Stimulated activated CD8-positive, alpha-beta memory T cell treated with anti-CD3 and anti-CD28 coated beads, Interleukin-15, amount 100 ng/mL, for 48 hours (primary cell): ENCODE data around the gene AXIN2.

Experiments used
- DNase-seq, 2 donors: peaks; one replicate each; pipeline ENCODE4 v3.0.0-alpha.2; 2020; ENCODE audit warnings: low read depth in 2 of 2

Gene AXIN2, protein sequence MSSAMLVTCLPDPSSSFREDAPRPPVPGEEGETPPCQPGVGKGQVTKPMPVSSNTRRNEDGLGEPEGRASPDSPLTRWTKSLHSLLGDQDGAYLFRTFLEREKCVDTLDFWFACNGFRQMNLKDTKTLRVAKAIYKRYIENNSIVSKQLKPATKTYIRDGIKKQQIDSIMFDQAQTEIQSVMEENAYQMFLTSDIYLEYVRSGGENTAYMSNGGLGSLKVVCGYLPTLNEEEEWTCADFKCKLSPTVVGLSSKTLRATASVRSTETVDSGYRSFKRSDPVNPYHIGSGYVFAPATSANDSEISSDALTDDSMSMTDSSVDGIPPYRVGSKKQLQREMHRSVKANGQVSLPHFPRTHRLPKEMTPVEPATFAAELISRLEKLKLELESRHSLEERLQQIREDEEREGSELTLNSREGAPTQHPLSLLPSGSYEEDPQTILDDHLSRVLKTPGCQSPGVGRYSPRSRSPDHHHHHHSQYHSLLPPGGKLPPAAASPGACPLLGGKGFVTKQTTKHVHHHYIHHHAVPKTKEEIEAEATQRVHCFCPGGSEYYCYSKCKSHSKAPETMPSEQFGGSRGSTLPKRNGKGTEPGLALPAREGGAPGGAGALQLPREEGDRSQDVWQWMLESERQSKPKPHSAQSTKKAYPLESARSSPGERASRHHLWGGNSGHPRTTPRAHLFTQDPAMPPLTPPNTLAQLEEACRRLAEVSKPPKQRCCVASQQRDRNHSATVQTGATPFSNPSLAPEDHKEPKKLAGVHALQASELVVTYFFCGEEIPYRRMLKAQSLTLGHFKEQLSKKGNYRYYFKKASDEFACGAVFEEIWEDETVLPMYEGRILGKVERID

DNA sequence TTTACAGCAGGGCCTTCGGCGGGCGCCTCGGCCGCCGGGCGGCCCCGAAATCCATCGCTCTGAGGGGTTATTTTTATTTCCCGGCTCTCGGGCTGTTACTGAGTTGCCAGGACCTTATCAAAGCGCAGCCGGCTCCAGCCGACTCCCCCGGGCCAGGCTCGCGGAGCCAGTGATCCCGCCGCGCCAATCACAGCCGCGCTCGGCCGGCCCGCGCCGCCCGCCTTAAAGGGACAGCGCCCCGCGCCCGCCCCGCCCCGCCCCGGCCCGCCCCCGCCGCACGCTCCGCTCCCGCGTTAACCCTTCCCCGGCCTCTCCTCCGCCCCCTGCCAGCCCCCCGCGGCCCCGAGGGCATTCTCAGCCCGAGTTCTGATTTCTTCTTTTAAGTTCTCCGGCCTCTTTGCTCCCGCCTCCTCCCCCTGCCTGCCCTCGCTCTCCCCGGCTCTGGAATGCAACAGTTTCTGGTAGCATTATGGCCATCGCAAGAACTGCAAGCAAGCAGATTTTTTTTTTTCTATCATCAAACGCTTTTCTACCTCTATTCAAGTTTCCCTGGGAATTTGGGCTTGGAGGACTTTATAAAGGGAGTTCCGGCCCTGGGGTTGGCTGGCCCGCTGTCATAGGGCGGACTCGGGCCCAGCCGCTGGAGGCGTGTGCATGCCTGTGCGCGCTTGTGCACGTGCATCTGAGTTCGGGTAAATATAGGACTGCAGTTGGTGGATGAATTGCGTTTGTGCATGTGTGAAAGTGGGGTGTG lies at the start of gene AXIN2:
AXIN2 (minus strand) TSS at position 197 of the 754 bp plus-strand sequence. CDS start 3,028 bp downstream, outside the sequence.
- DNase-seq: peak; percentile 79

DNA sequence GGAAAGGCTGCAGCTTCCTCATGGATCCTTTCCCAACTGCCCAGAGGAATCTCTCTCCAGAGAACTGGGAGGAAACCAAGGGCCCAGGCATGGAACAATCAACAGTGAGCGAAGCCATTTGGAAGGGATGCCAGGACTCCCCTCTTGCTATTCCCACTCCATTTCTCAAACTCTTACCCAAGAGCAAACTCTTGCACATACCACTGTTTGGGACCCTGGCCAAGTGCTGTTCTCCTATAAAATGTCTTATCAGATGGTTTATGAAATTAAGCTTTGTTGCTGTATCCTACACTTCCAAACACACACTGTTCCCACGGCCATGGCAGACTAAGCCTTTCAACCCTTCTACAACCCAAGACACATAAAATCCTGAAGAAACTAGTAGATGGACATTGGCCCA lies 48.3 kb upstream of the AXIN2 start:
- no peak for DNase-seq

DNA sequence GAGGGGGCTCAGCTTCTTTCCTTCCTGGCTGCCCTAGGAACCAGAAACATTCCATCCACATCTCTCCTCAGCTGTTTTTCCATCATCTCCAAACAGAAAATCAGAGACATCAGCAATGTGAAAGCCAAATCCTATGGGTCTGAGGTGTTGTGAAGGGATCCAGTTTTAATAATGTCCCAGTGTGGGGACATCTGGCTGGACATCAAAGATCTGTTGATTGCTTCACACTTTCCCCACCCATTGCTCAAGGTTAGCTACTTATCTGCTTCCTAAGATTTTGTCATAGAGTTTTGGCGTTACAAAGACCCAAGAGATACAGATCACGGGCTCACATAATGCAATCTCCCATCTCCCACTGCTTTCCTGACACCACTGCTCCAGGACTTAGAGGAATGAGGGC lies 47.8 kb upstream of the AXIN2 start:
- no peak for DNase-seq

DNA sequence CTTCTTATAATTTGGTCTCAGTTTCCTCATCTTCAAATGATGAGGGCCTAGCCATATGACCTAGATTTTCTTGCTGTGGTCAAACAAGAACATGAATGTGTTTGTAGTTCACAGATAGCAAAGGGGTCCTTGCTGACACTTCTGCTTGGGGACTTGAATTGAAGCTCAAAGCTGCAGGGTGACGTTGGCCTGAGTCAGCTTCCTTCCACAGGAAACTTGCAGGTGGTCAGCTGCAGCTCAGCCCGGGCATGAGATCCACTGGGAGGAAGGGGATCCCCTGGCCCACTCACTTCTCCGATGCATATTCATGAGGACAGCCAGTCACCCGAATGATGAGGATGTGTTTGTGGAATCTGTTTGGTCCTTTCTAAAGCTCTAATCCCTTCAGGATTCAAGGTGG lies 42.6 kb upstream of the AXIN2 start:
- DNase-seq: no peak

DNA sequence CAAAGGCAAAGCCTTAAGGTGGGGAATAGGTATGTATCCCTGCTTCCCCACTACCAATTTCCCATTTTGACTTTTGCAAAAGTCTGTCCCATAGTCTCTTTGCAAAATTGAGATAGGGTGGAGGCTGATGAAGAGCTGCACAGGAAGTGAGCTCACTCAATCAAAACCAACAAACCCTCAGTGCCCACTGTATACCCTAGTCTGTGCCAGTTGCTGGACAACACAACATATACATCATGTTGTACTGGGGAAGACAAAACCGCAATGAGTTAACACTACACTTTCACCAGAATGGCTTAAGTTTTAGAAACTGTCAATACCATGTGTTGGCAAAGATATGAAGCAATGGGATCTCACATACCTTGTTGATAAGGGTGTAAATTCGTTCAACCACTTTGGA lies 40.4 kb upstream of the AXIN2 start:
- DNase-seq: no peak

DNA sequence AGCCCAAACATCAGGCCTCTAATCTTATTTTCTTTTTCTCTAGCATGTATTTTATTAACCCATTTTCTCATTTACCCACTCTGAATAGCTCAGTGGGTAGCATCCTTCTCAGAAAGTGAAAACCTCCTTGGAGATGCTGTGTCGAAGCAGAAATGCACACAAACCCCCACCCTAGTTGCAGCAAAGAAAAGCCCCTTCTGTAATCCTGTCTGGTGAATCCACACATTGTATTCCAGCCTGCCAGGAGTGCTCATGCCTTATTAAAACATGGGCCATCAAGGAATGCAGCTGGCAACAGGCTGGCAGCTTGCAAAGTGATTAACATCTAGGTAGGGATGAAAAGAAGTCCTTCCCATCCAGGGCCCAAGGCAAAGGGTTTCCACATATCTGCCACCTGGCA lies 39.7 kb upstream of the AXIN2 start:
- no peak for DNase-seq

DNA sequence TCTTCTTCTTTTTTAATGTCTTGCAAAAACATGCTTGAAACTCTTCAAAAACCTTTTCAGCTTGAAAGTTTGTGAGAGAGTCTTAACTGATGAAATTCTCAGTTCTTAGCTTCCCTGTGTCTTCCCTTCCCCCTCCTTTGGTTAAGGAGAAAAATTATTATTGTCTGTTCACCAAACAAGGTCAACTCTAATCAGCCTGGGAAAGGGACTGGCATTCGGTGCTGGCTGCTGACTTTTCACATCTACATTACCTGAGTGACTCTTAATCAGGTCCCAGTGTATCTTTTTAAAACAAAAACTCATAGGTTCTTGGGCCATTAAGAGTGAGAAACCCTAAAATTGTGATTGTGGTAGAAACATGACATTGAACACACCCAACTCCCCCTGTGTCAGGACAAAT lies 39.1 kb upstream of the AXIN2 start:
- no peak for DNase-seq

DNA sequence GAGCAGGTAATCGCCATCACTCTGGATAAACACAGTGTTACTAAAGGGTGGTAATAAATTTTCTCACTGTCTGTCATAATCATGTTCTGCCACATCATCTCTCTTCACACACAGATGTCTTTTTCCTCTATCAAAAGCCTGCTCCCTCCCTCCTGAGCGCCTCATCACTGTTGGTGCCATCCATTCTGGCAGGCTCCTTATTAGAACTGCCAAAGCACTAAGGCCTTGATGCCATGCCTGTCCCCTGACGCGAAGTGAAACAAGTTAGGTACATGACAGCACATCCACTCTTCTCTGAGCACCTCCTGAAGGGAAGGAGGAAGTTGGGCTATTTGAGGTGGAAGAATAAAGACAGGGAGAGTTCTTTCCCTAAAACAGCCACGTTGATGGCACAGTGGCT lies 38.2 kb upstream of the AXIN2 start:
- DNase-seq: no peak

DNA sequence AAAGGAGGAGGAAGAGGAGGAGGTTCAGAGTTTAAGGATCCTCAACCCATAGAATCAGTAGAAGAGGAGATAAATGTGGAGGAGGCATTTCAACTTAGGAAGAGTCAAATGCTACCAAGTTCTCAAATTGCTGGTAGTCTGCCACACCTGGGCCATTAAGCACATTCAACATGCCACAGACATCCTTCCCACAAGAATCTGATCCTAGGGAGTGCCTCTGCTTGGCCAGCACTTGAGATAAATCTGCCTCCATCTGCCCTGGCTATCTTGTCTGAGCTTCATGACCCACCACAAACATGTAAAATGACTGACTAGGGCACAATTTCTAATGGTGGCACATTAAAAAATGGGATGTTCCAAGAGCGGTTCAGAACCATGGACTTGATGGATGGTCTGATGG lies 37.3 kb upstream of the AXIN2 start:
- DNase-seq: no peak

DNA sequence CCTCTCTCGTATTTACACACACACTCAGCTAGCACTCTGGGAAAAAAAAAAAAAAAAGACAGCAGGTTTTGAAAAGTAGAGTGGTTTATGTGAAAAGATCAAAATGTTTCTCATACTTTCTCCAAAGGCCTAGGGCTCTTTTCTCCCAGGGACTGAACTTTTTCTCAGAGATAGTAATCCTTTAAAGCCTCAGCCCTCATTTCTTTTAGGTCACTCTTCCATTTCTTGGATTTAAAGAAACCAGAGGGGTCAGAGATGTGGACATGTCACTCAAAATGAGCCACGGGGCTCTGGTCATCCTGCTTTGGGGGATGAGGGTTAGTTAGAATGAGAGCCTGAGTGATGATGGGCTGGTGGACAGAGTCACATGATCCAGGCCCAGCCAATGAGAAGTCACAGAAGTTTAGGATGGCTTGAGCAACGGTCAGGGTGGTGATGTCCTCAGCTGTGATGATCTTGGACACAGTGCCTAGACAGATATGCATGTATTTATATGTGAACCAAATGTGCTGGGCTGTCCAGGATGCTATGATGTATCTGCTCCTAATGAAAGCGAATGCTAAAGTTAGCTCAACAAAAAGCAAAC lies 33.7 kb upstream of the AXIN2 start:
- DNase-seq: no peak

DNA sequence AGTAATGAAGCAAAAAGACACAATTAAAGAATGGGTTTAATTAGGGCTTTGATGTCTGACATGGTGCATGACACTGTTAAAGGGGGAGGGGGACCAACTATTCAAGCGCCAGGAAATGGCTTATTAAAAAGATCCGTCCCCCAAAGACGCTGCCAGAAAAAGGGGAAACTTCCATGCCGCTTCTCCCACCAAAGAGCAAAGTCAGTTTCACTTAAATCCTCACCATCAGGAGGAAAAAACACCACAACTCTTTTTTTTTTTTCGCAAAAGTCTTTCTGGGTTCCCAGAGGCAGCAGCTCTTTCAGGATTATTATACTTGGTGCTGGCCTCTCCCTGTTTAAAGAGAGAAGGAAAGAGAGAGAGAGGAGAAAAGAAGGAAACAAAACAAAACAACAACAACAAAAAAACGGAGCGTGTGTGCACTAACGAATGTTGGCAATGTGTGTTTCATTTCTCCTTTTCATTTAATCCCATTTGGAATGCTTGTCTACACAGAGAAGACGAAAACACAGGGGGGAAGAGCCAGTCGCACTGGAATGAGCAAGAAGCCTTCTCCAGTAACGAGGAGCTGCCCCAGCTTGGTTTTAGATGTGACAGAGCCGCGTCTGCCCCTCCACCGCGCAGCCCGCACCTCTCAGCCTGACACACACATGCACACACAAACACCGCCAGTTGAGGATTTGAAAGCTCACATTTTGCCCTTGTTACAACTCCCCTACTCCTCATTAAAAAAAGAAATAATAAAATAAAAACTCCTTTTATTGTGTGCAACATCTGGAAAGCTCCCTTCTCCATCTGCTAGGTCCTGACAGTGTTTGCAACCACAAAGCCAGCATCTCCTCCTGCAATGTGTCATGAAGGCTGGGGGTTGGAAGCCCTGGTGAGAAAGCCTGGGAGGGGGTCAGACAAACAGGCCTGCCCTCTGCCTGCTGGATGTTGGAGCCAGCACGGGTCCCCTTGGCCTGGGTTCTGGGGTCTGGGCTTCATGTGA lies 32.7 kb upstream of the AXIN2 start:
- DNase-seq: no peak

DNA sequence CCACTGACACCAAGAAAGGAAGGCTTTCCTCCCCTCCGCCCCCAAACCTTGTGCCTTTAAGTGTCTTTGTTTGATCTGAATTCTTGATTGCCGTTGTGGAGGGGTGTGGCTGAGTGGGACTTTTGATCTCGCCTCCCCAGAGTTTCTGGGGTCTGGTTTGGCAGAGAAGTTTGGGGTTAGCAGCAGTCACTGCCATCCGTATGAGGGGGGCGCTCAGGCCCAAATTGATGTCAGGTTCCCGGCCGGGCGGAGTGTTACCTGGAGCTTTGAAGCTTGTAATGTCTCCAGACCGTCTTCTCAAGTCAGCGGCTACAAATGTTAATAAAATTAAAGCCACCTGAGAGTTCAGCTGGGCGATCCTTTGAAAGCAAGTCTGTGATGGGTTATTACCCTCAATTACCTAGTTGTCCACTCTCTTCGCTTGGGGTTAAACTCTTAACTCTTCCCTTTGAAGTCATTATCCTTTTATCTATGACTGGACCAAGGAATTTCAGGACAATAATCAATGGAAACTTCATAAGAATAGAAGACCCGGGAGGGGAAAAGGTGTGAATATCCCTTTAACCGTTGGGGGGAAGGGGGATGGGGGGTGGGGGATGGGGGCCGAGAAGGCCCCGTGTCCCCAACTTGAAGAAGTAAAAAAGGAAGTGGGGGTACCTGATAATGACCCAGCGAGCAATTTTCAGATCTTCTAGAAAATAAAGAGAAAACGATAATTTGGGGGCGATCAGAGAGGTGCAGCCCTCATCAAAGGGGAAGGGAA lies 31.8 kb upstream of the AXIN2 start:
- DNase-seq: no peak

DNA sequence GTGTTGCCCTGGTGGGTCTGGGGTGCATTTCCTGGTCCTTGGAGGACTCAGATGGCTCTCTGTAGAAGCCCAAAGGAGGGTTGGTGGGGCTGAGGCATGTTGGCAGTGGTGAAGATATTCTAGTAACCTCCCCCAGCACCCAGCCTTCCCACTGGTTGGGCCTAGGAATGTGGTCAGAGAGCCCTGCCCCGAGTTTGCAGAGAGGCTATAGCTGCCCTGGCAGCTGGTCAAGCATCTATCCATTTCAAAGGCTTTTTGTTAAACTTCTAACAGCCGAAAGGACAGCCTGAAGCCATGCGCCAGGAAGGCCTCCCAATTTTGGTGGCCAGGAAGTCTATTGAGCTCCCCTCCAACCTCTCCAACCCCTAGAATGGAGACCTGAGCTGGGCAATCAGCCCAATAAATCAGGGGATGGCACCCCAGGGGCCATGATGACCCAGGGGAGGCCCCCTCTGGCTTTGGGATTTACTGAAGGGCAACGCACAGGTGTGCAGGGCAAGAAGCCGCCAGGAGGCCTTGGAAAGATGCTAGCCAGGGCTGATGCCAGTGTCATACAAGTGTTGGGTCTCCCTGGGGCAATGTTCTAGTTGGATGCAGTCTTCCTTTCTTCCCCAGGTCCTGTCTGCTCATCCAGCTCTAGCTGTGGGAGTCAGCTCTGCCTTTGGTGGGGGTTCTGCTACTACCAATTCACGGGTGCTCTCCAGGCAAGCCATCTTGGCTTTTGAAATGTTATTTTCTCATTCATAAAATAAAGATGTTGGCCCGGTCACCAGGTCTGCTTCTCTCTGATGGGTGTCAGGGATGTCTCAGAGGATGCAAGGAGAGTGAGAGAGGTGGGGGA lies 30.9 kb upstream of the AXIN2 start:
- DNase-seq: no peak

DNA sequence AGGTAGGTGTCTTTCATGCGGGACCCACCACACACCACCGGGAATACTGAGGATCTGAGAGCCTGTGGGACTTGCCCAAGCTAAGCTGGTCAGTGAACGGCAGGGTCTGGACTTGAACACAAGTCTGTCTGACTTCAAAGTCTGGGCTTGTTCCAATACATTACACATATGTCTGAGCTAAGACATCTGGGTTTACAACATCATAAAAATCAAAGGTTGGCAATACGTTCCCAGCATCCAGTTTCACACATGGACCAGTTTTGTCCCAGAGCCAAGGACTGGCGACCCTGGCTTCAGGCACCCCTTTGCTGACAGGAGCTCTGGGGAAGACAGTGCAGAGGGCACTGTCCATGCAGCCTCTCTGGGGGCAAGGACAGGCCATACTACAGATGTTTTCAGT lies 27.9 kb upstream of the AXIN2 start:
- DNase-seq: no peak

DNA sequence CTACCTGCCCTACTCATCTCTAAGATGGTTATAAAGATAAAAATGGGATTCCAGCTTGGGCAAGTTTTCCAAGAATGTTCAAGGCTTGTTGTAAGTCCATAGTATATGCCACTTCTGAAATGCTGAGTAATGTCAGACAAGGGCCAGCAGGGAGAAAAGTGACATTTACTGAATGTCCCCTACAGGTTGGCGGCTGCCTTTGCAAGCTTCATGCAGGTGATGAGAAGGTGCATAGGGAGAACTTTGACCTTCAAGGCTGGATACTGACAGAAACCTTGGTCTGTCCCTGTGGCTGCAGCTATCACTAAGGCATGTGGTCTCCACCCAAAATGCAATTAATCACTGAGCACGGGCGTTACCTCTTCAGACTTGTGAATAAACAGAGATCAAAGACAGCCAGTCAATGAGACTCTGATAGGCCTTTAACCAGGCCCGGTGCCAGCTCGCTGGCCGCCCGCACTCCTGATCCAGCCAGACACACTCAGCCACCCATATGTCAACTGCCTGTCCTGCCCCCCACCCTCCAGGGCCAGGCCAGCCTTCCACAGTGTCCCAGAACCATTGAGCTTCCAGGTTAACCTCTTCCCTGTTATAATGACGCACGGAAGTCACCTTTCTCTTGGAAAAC lies 26.8 kb upstream of the AXIN2 start:
- DNase-seq: no peak

DNA sequence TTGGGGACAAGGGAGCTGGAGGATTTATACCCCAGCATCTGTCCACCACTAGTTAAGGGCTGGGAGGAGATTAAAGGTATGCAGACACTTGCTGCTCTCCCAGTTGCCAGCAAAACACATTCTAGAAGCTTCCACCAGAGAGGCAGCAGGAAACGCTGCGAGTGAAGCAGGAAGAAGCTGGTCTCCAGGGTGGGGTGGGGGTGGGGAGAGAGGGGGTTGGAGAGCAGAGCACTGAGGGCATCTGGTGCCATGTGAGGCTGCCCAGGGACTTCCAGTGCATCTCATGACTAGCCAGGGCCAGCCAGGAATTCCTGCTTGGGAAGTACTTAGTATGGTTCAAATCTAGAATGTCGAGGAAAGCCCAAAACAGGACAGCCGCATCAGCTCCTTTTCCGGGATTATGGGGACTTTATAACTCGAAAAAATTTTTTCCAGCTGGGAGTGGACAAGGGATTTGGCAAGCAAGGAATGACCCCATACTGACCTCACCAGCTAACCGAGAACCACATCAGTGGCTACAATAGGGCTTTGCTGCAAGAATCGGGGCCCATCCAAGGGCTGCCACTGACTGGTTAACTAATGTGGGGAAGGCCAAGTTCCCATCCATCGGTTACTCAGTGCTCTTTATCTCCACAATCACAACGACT lies 26.2 kb upstream of the AXIN2 start:
- DNase-seq: no peak

DNA sequence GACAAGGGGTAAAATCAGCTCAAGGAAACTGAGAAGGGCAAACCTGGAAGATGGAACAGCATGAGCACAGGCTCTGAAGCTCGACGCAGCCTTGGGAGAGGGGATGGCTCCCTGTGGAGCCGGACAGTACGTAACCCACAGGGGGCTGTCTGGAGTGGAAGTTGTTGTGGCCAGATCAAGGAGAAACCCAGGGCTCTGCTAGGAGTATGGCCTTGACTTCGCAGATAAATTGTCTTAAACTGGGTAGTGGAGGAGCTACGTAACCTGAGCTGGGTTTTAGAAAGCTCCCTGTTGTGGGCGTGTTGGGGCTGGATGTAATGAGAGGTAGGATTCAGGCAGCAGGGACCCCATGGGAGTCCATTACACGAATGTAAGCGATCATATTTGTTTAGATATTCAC lies 25.5 kb upstream of the AXIN2 start:
- no peak for DNase-seq
